ENCODE results near the gene CALCOCO1. TPM values are rescaled to one million over a fixed set of nuclear protein-coding genes. Genes with fewer than 3 reads are reported as not detected.
A peak's percentile ranks its signal among the peaks of the same experiment; 100 is the strongest.

CALCOCO1 gene
- total and polyA plus RNA-seq, 2 of the 13 experiments (the other 11 are each of a cell fraction or from before 2014, with no cell fraction given) = 7.7 to 47.7 TPM

GRCh38 chr12:53659011-53659551, 68.2 kb downstream of the CALCOCO1 start:
- H3K4me3 ChIP-seq (replicated peaks in 1 of 3; ENCODE audit: insufficient read depth in 1 of 3, low read depth in 2 of 3, low read length in 3 of 3) = peak overlapping the region; percentile 48 to 62 (median 58); a peak in 5 of 6 replicates
- no peaks in the 10 kb centered on the region for H3K36me3 ChIP-seq (replicated peaks in 1 of 2; ENCODE audit: control insufficient read depth in 1 of 2, insufficient read depth in 2 of 2, low read length in 2 of 2)
- peaks cover 45% of the 10 kb centered on the region for H3K4me1 ChIP-seq (ENCODE audit: insufficient read depth, low read length)
- H3K4me2 ChIP-seq (ENCODE audit: low read depth, low read length) = peak overlapping the region; percentile 96
- ChIA-PET CTCF (ENCODE audit: low intra/inter-chr PET ratio, low total read pairs) (interaction anchor here (1.0 kb wide), 1 partner anchor 17 kb away, joined by 5 read pairs; the partner anchor contains the start of gene ATP5MC2), POLR2A (interaction anchor here (0.7 to 4.2 kb wide), 16 partner anchors 8 to 621 kb away, joined by 3 to 61 read pairs (median 11); partner anchors contain the start of genes ATF7, ATP5MC2, CBX5 and PRR13)
- in situ Hi-C loops (cut with HindIII; ENCODE audit: extremely low pct_ligation_motif_present, low pct_unique_long_range_greater_than_20kb) = no loop called here
- no peaks in the 10 kb centered on the region for H3K79me2 ChIP-seq (ENCODE audit: insufficient read depth, low read length)
- H3K9ac ChIP-seq (ENCODE audit: insufficient read depth, low read depth, low read length) = peak overlapping the region; percentile 68
- peak overlapping the region; percentile 96 for H3K27ac ChIP-seq (ENCODE audit: extremely low read length, insufficient read depth, low read length)
- peak; percentile 96 for DNase-seq (ENCODE audit: low spot score)
- no TSS peak for BruUV-seq (replicated peaks)
- no peaks in the 10 kb centered on the region for H3K9me3 ChIP-seq (ENCODE audit: low read length)
- peak overlapping the region; percentile 68 for H2AFZ ChIP-seq (ENCODE audit: low read length)
- H4K20me1 ChIP-seq (ENCODE audit: insufficient read depth, low read length) = no peaks in the 10 kb centered on the region
- WGBS (ENCODE audit: low lambda C conversion rate) = 5% methylated on average over 2 of the region's 3 CpGs
- ATAC-seq = peak; percentile 99
- intact Hi-C loops (cut with micrococcal nuclease; ENCODE audit: unreplicated experiment) = loop anchor here (5.0 kb wide), 2 partner anchors 37 to 117 kb away; no protein-coding TSS in a partner anchor
- H3K27me3 ChIP-seq (ENCODE audit: control insufficient read depth in 1 of 2, insufficient read depth in 2 of 2, low read length in 2 of 2) = no peaks in the 10 kb centered on the region
- peak; percentile 99 for FAIRE-seq
- TF ChIP-seq RERE (CRISPR knock-in tag; IDR thresholded peaks at IDR 0.05; ENCODE audit: low read depth) (no peak), TP53 (CRISPR knock-in tag; conservative IDR thresholded peaks at IDR 0.05) (no peak), ZNF724P (CRISPR knock-in tag; IDR thresholded peaks at IDR 0.05; ENCODE audit: borderline replicate concordance) (no peak), ZMAT3 (CRISPR knock-in tag; conservative IDR thresholded peaks at IDR 0.05) (no peak), MEIS1 (CRISPR knock-in tag; IDR thresholded peaks at IDR 0.05; ENCODE audit: borderline replicate concordance) (no peak), ZNF766 (CRISPR knock-in tag; IDR thresholded peaks at IDR 0.05; ENCODE audit: borderline replicate concordance) (no peak), CBX1 (IDR thresholded peaks at IDR 0.05; ENCODE audit: low read depth) (no peak), ZNF414 (CRISPR knock-in tag; IDR thresholded peaks at IDR 0.05) (no peak), DNMT1 (CRISPR knock-in tag; IDR thresholded peaks at IDR 0.05) (no peak), BCL6 (CRISPR knock-in tag; IDR thresholded peaks at IDR 0.05) (peak; percentile 81), ATF5 (CRISPR knock-in tag; IDR thresholded peaks at IDR 0.05; ENCODE audit: low read depth) (no peak), SYNCRIP (IDR thresholded peaks at IDR 0.05; ENCODE audit: insufficient read depth, low read depth, low read length) (no peak), MIER3 (CRISPR knock-in tag; IDR thresholded peaks at IDR 0.05; ENCODE audit: borderline replicate concordance) (peak; percentile 62; the same call in 1 of the 2 replicates), MAZ (IDR thresholded peaks at IDR 0.05; ENCODE audit: borderline replicate concordance, low read depth, low read length) (no peak), MAZ (CRISPR knock-in tag; IDR thresholded peaks at IDR 0.05; ENCODE audit: low read depth) (no peak), PAX8 (CRISPR knock-in tag; IDR thresholded peaks at IDR 0.05; ENCODE audit: borderline replicate concordance) (no peak), SNAI1 (CRISPR knock-in tag; IDR thresholded peaks at IDR 0.05; ENCODE audit: borderline replicate concordance) (no peak)

Measured in HepG2 (cell line).